Measurements from ENCODE around the gene GNS. TPM values are rescaled to one million over a fixed set of nuclear protein-coding genes. Genes with fewer than 3 reads are reported as not detected.

Gene GNS
- total RNA-seq, result 93.0 and 106 TPM in 2 replicates

DNA sequence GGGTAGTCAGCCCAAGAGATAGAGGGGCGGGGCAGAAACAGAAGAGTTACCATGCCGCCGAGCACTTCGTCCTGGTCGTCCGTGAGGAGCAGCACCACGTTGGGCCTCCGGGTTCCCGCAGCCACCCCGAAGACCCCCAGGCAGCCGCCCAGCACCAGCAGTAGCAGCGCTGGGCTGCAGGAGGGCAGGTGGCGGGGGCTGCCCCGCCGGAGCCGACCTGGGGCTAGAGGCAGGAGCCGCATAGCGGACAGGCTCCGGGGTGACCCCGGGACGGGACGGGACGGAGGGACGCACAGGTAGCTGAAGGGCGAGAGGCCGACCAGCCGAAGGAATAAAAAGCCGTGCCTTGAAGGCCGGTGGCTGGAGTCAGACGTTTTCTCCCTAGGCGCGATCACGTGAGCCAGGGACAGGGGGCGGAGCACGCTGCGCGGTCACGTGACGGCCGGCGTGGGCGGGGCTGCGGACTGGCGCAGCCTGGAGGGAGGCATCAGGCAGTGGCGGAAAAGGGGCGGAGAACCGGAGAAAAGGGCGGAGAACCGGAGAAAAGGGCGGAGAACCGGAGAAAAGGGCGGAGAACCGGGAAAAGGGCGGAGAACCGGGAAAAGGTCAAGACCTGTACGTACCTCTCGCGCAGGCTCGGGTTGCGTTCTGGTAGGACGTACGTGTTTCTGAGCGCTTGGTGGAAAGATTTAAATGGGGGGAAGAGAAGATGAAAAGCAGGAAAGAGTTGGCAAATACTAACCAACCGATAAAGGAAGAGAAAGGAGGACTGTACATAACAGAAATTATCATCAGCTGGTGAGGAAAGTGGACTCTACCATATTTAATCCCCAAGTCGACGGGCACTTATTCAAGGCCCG lies at the start of gene GNS:
Gene GNS, minus strand, starts transcription at position 372 of the 860 bp plus-strand sequence. Its CDS starts 130 bp downstream, at position 242.

Other genes with a start within 250 kb of the GNS start
- gene RASSF3, start 148.9 kb downstream of the GNS start, total RNA-seq, result 5.9 and 6.4 TPM in 2 replicates
- gene TBC1D30, start 65.2 kb upstream of the GNS start, total RNA-seq, result 0.11 and 0.39 TPM in 2 replicates